NCI-H345 (cell line): ENCODE results near the gene MYOZ3.

Experiments used
- DNase-seq: peaks from one replicate; lab custom pipeline; 2025; lab: John Stamatoyannopoulos, UW

The MYOZ3 gene

DNA sequence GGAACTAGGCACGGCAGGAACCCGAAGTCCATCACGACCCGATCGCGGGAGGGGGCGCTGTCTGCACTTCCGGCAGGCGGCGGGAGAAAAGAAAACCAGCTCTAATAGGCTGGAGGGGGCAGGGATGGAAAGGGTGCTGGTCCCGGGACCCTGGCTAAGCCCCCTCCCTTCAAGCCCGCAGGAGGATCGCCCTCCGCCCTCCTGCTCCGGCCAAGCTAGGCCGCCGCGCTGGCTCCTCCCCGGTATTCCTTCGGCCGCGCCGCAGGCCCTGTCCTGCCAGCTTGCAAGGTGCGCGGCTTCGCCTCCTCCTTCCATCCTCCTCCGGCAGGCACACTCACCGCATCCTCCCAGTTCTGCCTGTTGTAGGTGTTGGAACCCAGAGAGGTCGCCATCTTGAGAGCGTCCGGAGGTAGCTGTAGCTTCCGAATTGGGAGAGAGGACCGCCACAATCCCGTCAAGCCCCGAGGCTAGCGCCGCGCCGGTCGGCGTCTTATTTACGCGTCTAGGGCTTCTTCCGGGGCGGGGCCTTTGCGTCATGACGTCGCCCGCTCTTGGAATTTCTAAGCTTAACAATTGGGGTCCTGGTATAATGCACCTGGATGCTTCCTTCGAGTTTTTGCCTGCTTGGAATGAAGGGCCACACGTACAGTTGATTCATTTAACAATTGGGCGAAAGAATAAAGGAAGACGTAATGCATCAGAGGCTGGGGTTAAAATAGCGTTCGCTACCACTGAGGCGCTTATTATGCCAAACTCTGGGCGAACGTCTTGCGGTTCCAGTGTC, 39.7 kb downstream of the MYOZ3 start, which contains the start of gene RBM22:
Gene RBM22 (minus strand): TSS at position 469 of the 784 bp plus-strand sequence. CDS start 77 bp downstream, at position 392.
- DNase-seq = peak; percentile 95

- DNase-seq = no peak
Measured at GRCh38 chr5:150703762-150704161, 42.7 kb downstream of the MYOZ3 start.

DNA sequence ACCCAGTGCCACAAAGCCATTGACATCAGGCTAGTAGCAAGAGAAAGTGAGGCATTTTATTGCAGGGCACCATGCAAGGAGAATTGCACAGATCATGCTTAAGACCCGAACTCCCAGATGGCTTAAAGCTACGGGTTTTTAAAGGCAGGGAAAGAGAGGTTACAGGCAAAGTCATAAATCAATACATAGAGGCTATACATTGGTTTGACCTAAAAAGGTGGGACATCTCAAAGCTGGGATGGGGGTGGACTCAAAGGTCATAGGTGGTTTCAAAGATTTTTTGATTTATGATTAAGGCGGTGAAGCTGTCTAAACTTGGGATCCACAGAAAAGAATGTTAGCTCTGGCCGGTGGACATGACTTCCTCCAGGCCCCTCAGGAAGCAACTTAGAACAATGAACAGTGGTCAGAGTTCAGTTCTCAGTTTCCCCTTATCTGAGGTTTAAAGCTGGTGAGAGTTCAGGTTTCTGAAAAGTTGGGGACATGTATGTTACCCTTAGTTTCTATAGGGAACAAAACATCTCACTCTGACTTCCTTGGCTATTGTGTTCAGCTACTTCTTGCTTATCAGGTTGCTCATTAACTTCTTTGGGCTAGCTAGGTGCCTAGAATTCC, 45.8 kb downstream of the MYOZ3 start:
- DNase-seq = no peak

DNA sequence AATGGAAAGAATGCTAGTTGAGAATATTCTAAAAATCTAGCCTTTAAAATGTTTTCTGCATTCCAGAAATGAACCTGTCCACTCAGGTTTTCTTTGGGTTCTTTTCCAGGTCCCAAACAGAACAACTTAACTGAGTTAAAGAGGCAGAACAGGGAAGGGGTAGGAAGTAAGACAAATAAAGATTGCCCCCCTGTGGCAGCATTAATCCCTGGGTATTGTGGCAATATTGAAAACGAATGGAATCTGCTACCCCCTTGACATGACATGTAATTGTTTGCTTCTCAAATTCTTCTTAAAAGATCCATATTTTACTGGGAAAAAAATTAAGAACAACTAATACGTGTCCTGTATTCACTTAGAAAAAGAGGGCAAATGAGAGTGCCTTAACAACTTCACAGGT, 49.1 kb downstream of the MYOZ3 start:
- DNase-seq = no peak

DNA sequence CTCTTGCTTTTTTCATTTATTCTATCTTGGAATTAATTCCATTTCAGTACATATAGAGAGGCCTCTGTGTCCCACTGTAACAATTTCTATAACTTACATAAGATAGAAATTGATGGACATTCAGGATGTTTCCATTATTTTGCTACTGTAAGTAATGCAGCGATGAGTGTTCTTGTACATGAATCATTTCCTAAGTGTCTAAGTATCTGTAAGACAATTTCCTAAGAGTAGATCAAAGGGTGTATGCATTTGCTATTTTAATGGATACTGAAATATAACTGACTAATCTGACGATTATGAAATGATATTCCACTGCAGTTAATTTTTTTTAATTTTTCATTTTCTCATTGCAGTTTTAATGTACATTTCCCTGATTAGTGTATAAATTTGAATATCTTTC, 62.8 kb downstream of the MYOZ3 start:
- DNase-seq = no peak
